ENCODE measurements around the gene ATP10A. TPM values are rescaled to one million over a fixed set of nuclear protein-coding genes. Genes with fewer than 3 reads are reported as not detected.
A peak's percentile ranks its signal among the peaks of the same experiment; 100 is the strongest.

Gene ATP10A
- total RNA-seq, 1 donor = 1.3 TPM

DNA sequence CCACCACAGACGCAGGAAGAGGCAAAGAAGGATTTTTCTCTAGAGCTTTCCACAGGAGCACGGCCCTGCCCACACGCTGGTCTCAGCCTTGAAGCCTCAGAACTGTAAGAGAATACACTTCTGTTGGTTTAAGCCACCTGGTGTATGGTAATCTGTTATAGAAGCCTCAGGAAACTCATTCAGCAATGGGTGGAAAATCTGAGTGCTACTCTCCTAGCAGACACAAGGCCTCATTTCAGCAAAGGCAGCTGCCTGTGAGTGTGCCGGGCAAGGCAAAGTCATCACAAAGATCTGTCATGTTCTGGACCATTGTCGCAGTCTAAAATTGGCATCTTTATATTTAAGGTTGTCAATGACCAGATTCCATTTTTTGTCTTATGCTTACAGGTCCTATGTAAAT, 31.0 kb downstream of the ATP10A start:
- TF ChIP-seq, protein P1, sequence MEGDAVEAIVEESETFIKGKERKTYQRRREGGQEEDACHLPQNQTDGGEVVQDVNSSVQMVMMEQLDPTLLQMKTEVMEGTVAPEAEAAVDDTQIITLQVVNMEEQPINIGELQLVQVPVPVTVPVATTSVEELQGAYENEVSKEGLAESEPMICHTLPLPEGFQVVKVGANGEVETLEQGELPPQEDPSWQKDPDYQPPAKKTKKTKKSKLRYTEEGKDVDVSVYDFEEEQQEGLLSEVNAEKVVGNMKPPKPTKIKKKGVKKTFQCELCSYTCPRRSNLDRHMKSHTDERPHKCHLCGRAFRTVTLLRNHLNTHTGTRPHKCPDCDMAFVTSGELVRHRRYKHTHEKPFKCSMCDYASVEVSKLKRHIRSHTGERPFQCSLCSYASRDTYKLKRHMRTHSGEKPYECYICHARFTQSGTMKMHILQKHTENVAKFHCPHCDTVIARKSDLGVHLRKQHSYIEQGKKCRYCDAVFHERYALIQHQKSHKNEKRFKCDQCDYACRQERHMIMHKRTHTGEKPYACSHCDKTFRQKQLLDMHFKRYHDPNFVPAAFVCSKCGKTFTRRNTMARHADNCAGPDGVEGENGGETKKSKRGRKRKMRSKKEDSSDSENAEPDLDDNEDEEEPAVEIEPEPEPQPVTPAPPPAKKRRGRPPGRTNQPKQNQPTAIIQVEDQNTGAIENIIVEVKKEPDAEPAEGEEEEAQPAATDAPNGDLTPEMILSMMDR (IDR thresholded peaks at IDR 0.05; ENCODE audit: insufficient read depth, low read depth, low read length) = no peak
- DNase-seq (ENCODE audit: low read depth) = no peak
- H3K4me3 ChIP-seq (ENCODE audit: low read depth, low read length) = no peak overlapping the region

- TF ChIP-seq, protein P1 (IDR thresholded peaks at IDR 0.05; ENCODE audit: insufficient read depth, low read depth, low read length) = no peak
- no peak overlapping the region for H3K4me3 ChIP-seq (ENCODE audit: low read depth, low read length)
- DNase-seq (ENCODE audit: low read depth) = peak; percentile 43
Observed at GRCh38 chr15:25830844-25831451, 32.2 kb downstream of the ATP10A start.

GRCh38 chr15:25829073-25829472, 34.1 kb downstream of the ATP10A start:
- H3K4me3 ChIP-seq (ENCODE audit: low read depth, low read length) = no peak overlapping the region
- TF ChIP-seq, protein P1 (IDR thresholded peaks at IDR 0.05; ENCODE audit: insufficient read depth, low read depth, low read length) = no peak
- DNase-seq (ENCODE audit: low read depth) = no peak

DNA sequence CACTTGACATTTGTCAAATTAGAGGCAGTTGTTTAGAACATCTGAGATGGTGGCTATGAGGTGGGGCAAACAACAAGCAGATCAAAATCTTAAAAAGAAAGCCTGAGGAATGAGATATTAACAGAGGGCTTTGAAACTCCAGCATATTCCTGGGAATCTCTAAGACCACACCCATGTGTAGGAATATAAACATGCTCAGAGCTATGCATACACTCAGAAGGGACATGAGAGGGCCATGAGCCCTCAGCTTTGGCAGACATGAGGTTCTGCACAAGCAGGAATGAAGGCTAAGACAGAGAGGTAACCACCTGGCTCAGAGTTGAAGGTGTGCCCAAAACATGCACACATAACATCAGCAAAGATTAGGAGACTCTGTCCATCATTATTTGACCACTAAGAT, 37.9 kb downstream of the ATP10A start:
- TF ChIP-seq, protein P1 (IDR thresholded peaks at IDR 0.05; ENCODE audit: insufficient read depth, low read depth, low read length) = no peak
- DNase-seq (ENCODE audit: low read depth) = no peak
- no peak overlapping the region for H3K4me3 ChIP-seq (ENCODE audit: low read depth, low read length)

- DNase-seq (ENCODE audit: low read depth) = no peak
- TF ChIP-seq, protein P1 (IDR thresholded peaks at IDR 0.05; ENCODE audit: insufficient read depth, low read depth, low read length) = no peak
- no peak overlapping the region for H3K4me3 ChIP-seq (ENCODE audit: low read depth, low read length)
Observed at GRCh38 chr15:25824618-25825017, 38.5 kb downstream of the ATP10A start.

- TF ChIP-seq, protein P1 (IDR thresholded peaks at IDR 0.05; ENCODE audit: insufficient read depth, low read depth, low read length) = no peak
- H3K4me3 ChIP-seq (ENCODE audit: low read depth, low read length) = no peak overlapping the region
- DNase-seq (ENCODE audit: low read depth) = no peak
Observed at GRCh38 chr15:25812845-25813244, 50.3 kb downstream of the ATP10A start.

- H3K4me3 ChIP-seq (ENCODE audit: low read depth, low read length) = no peak overlapping the region
- TF ChIP-seq, protein P1 (IDR thresholded peaks at IDR 0.05; ENCODE audit: insufficient read depth, low read depth, low read length) = no peak
- DNase-seq (ENCODE audit: low read depth) = no peak
Observed at GRCh38 chr15:25812073-25812472, 51.1 kb downstream of the ATP10A start.

Measured in fibroblast of villous mesenchyme (primary cell).